Testis (tissue), 2 donors: ENCODE results near the gene PPP1R11.

Experiments
- CTCF ChIP-seq, 3 experiments: fragments of 450-650 bp in 2 of 3; fragments of 200-600 bp in 1 of 3; sonication (generic) in 1 of 3; IDR thresholded peaks; one replicate each; pipeline ENCODE4 v1.5.1; 2016 to 2019; ENCODE audit warnings: antibody characterized with exemption in 3 of 3, mild to moderate bottlenecking in 2 of 3, moderate library complexity in 1 of 3
- POLR2A ChIP-seq: fragments of 450-650 bp; IDR thresholded peaks from one replicate; pipeline ENCODE4 v1.6.1; 2017; ENCODE audit warnings: antibody characterized with exemption, mild to moderate bottlenecking, moderate library complexity

GRCh38 chr6:30042914-30043313 is 24.1 kb upstream of the PPP1R11 start:
- TF ChIP-seq CTCF (IDR thresholded peaks at IDR 0.05) = no peak
- no peak for TF ChIP-seq POLR2A
